SK-N-SH treated with all-trans-retinoic acid at 6 μM for 48 hours (cell line): ENCODE results near the gene KRT4.

Experiments
- GLIS3 ChIP-seq: fragments of 250-450 bp; sonication (Bioruptor Pico); IDR thresholded peaks from 2 replicates; pipeline ENCODE4 v1.5.0; 2020; ENCODE audit warnings: mild to moderate bottlenecking, moderate library complexity
- TSHZ2 ChIP-seq: fragments of 250-450 bp; sonication (Bioruptor Pico); IDR thresholded peaks from 2 replicates; pipeline ENCODE4 v1.5.0; 2020; ENCODE audit warnings: mild to moderate bottlenecking, moderate library complexity
- ZFP30 ChIP-seq: fragments of 450-650 bp; formaldehyde crosslinking; IDR thresholded peaks from 2 replicates; pipeline ENCODE4 v1.5.0; 2022; ENCODE audit warnings: mild to moderate bottlenecking, moderate library complexity

GRCh38 chr12:52846356-52846970, 32.5 kb upstream of the KRT4 start:
- no peak for TF ChIP-seq TSHZ2 (CRISPR knock-in tag)
- TF ChIP-seq GLIS3 (CRISPR knock-in tag) = no peak
- TF ChIP-seq ZFP30 = no peak
